A673 (cell line): ENCODE measurements around the gene COL20A1. TPM values are rescaled to one million over a fixed set of nuclear protein-coding genes. Genes with fewer than 3 reads are reported as not detected.

Source experiments
- BruUV-seq: library from RNA; stranded (reverse); fragments of 400-500 nt; replicated peaks from 2 replicates; lab custom pipeline; 2021; lab: Mats Ljungman, UMichigan
- CTCF ChIA-PET: fragments of 300-600 bp; sonication (Branson Sonifier 250); formaldehyde crosslinking; loops from one replicate; lab custom pipeline; 2022; ENCODE audit warnings: antibody characterized with exemption; lab: Charles Lee
- POLR2A ChIA-PET: fragments of 300-600 bp; sonication (Branson Sonifier 250); formaldehyde crosslinking; loops from one replicate; lab custom pipeline; 2022; ENCODE audit warnings: antibody characterized with exemption; ENCODE audit not compliant: low non-redundant PET; lab: Charles Lee
- DNase-seq: peaks from one replicate; pipeline ENCODE4 v3.0.0-alpha.2; 2015; ENCODE audit warnings: low spot score
- H3K27ac ChIP-seq: fragments of 200-600 bp; sonication (generic); 2 replicates; pipeline ENCODE4 v1.5.1; 2016; ENCODE audit warnings: mixed run types, low read depth, mild to moderate bottlenecking, mixed read lengths, antibody characterized with exemption, low read length; ENCODE audit not compliant: poor library complexity, severe bottlenecking
- H3K27me3 ChIP-seq: fragments of 200-600 bp; sonication (generic); replicated peaks from 2 replicates; pipeline ENCODE4 v1.6.1; 2017; ENCODE audit warnings: mixed run types, low read depth, mild to moderate bottlenecking, mixed read lengths, antibody characterized with exemption, low read length; ENCODE audit not compliant: insufficient read depth, poor library complexity
- H3K36me3 ChIP-seq: fragments of 200-600 bp; sonication (generic); 2 replicates; pipeline ENCODE4 v1.6.1; 2016; ENCODE audit warnings: mixed run types, mild to moderate bottlenecking, mixed read lengths, antibody characterized with exemption, low read length; ENCODE audit not compliant: insufficient read depth, poor library complexity, severe bottlenecking
- H3K4me1 ChIP-seq: fragments of 200-600 bp; sonication (generic); 2 replicates; pipeline ENCODE4 v1.6.1; 2017; ENCODE audit warnings: mixed run types, mild to moderate bottlenecking, mixed read lengths, antibody characterized with exemption, low read length; ENCODE audit not compliant: insufficient read depth, poor library complexity, severe bottlenecking
- H3K4me3 ChIP-seq: fragments of 200-600 bp; sonication (generic); 2 replicates; pipeline ENCODE4 v1.5.1; 2016; ENCODE audit warnings: low read depth, mixed run types, mild to moderate bottlenecking, mixed read lengths, low read length; ENCODE audit not compliant: poor library complexity, severe bottlenecking
- H3K9me3 ChIP-seq: fragments of 200-600 bp; sonication (generic); 2 replicates; pipeline ENCODE4 v1.6.1; 2016; ENCODE audit warnings: mixed run types, low read depth, mild to moderate bottlenecking, mixed read lengths, antibody characterized with exemption, low read length; ENCODE audit not compliant: poor library complexity, severe bottlenecking
- CTCF ChIP-seq: fragments of 300-800, 200-600 bp; sonication (generic); conservative IDR thresholded peaks from 2 replicates; pipeline ENCODE4 v1.5.1; 2017; ENCODE audit warnings: low read depth, mild to moderate bottlenecking, antibody characterized with exemption, low read length, moderate library complexity, mixed read lengths
- EZH2 ChIP-seq: fragments of 200-600 bp; sonication (generic); IDR thresholded peaks from 2 replicates; pipeline ENCODE4 v1.6.1; 2017; ENCODE audit warnings: borderline replicate concordance, low read depth, mild to moderate bottlenecking, mixed read lengths, antibody characterized with exemption, low read length; ENCODE audit not compliant: poor library complexity, severe bottlenecking
- intact Hi-C: fragments of 100-400 bp; cut with micrococcal nuclease; formaldehyde crosslinking; loops from one replicate; pipeline ENCODE4 v1.10.0; 2022; ENCODE audit not compliant: unreplicated experiment
- total RNA-seq: library from RNA; stranded (reverse); gene quantifications from 2 replicates; pipeline ENCODE4 v1.2.3, GENCODE V29; 2021

COL20A1 gene
- total RNA-seq, 1 experiment from 2014 or later = not detected

DNA sequence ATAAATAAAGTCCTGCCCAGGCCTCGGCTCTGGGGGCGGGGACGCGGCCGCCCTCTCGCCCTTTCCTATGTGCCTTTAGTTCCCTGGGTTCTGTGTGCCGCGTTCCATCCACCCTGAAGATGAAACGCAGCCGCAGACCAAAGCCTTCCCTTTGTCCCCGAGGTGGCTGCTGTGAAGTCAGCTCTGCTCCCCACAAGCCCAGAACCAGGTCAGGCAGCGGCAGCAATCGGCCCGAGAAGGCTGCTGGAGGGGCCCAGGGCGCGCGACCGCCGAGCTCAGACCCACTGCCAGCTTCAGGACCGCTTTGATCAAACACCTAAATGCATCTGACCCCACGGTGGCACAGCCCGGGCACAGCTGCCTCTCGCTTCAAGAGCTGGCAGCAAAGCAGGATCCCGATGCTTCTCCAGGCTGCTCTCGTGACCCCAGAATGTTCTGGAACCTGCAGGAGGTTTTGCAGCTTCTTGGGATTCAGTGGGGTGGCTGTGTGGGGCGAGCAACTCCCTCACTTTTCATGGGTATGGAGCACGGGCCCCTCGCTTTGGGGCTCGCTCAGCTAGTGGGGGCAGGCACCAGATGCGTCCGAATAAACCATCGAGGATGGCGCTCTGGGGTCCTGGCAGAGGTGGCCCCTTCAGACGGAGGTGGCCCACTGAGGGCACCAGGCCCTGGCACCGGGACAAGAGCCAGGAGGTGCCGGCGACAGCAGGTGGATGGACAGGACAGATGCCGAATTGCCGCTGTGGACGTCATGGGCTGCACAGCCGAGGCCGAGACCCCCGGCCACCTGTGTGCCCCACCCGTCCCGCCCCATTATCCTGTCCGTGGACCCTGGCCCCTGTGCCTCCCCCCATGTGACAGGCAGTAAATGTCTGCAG lies 55.2 kb downstream of the COL20A1 start:
- no peaks in the 10 kb centered on the region for H3K36me3 ChIP-seq
- H3K4me3 ChIP-seq = no peak overlapping the region
- H3K27ac ChIP-seq = no peak overlapping the region
- H3K9me3 ChIP-seq = no peaks in the 10 kb centered on the region
- DNase-seq = no peak
- TF ChIP-seq EZH2 = no peak
- no peak for TF ChIP-seq CTCF
- ChIA-PET CTCF (interaction anchor here (0.5 kb wide), 1 partner anchor 80 kb away, joined by 3 read pairs; no protein-coding TSS in a partner anchor), POLR2A (no interaction called here)
- no TSS peak for BruUV-seq
- intact Hi-C loops = no loop called here
- no peaks in the 10 kb centered on the region for H3K27me3 ChIP-seq
- peaks cover 7% of the 10 kb centered on the region for H3K4me1 ChIP-seq

DNA sequence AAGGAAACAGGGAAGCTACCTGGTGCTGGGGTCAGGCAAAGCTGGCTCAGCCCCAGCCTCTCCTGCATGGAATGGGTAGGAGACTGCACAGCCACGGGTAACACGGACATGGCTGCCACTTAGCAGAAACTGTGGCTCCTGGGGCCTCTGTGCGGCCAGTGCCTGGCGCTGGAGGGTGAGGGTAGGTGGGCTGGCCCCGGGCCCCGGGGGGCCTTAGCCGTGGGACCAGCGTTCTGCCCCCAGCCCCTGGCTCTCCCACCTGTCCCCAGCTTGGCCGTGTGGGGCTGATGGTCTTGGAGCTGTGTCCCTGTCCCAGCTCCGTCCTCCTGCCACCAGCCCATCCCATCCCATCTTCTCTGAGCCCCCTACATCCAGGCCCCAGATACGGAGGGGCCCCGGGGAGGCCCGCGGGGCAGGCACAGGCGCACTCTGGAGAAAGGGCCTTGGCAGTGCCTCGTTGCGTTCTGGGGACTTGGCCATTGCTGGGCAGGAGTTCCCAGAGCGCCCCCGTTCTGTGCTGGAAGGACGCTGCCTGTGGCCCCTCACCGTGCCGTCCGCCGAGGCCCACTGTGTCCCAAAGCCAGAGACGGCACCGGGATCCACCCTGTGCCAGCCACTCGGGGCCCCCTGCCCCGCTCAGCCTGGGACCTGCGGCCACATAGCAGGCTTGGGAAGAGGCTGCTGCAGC lies 56.0 kb downstream of the COL20A1 start:
- Histone ChIP-seq H3K27me3 (no peaks in the 10 kb centered on the region), H3K4me1 (peaks cover 7% of the 10 kb centered on the region), H3K9me3 (no peaks in the 10 kb centered on the region), H3K36me3 (no peaks in the 10 kb centered on the region), H3K4me3 (no peak overlapping the region), H3K27ac (no peak overlapping the region)
- intact Hi-C loops = no loop called here
- TF ChIP-seq EZH2 (no peak), CTCF (no peak)
- ChIA-PET CTCF (no interaction called here), POLR2A (no interaction called here)
- DNase-seq = no peak
- no TSS peak for BruUV-seq

DNA sequence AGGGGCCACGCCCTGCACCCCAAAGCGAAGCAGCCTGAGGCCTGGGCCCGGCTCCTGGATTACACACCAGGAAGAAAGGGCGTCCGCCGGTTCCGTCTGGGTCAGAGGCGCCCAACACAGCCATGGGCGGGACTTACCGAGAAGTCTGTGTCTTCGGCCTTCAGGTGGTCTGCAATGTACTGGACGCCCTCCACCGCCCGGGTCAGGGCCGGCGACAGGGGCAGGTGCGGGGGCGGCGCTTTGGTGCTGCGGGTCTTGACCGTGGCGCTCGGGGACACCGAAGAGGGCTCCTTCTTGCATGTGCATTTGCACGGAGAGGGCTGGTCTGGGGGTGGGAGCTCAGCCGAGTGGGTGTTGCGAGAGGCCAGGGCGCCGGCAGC lies 56.5 kb downstream of the COL20A1 start:
- Histone ChIP-seq H3K27me3 (no peaks in the 10 kb centered on the region), H3K4me1 (peaks cover 7% of the 10 kb centered on the region), H3K9me3 (no peaks in the 10 kb centered on the region), H3K4me3 (no peak overlapping the region), H3K36me3 (no peaks in the 10 kb centered on the region), H3K27ac (no peak overlapping the region)
- no peak for DNase-seq
- TF ChIP-seq EZH2 (no peak), CTCF (no peak)
- CTCF ChIA-PET = no interaction called here
- no TSS peak for BruUV-seq
- intact Hi-C loops = no loop called here
- POLR2A ChIA-PET = no interaction called here
